ENCODE results near the gene PAK1. TPM values are rescaled to one million over a fixed set of nuclear protein-coding genes. Genes with fewer than 3 reads are reported as not detected.
"Not testable (repeated sequence)": the region's sequence is repeated elsewhere in the genome, so short reads cannot be mapped to it uniquely, and the experiment has no call there.

PAK1 gene
- total RNA-seq, 2 donors from 2014 or later = 104 to 123 TPM

DNA sequence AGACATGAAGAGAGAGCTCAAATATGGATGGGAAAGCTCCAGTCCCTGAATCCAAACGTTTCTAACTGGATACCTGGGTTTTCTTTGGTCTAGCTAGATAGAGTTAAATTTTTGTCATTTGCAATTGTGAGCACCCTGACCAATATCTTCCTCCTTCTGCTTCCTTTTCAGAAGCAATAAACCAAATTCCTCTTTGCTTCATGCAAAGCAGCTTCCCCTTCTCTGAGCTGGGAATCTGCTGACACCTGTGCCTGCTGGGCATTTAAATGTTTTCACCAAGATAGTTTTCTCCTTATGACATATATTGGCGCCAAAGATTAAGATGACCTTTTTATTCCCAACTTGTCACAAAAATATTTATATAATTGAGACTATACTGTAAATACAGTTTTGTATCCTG, 27.9 kb upstream of the PAK1 start:
- no peaks in the 10 kb centered on the region for H3K36me3 ChIP-seq
- intact Hi-C loops (cut with DNase I) = no loop called here
- no peak overlapping the region for H3K27ac ChIP-seq
- TF ChIP-seq, protein P1, sequence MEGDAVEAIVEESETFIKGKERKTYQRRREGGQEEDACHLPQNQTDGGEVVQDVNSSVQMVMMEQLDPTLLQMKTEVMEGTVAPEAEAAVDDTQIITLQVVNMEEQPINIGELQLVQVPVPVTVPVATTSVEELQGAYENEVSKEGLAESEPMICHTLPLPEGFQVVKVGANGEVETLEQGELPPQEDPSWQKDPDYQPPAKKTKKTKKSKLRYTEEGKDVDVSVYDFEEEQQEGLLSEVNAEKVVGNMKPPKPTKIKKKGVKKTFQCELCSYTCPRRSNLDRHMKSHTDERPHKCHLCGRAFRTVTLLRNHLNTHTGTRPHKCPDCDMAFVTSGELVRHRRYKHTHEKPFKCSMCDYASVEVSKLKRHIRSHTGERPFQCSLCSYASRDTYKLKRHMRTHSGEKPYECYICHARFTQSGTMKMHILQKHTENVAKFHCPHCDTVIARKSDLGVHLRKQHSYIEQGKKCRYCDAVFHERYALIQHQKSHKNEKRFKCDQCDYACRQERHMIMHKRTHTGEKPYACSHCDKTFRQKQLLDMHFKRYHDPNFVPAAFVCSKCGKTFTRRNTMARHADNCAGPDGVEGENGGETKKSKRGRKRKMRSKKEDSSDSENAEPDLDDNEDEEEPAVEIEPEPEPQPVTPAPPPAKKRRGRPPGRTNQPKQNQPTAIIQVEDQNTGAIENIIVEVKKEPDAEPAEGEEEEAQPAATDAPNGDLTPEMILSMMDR (IDR thresholded peaks at IDR 0.05) = no peak
- no peaks in the 10 kb centered on the region for H3K27me3 ChIP-seq
- peaks cover 8% of the 10 kb centered on the region for H3K4me1 ChIP-seq
- no peaks in the 10 kb centered on the region for H3K9me3 ChIP-seq
- no peak overlapping the region for H3K9ac ChIP-seq (ENCODE audit: low read depth in 2 of 2, low read length in 2 of 2)
- DNase-seq = no peak
- no peak overlapping the region for H3K4me3 ChIP-seq

DNA sequence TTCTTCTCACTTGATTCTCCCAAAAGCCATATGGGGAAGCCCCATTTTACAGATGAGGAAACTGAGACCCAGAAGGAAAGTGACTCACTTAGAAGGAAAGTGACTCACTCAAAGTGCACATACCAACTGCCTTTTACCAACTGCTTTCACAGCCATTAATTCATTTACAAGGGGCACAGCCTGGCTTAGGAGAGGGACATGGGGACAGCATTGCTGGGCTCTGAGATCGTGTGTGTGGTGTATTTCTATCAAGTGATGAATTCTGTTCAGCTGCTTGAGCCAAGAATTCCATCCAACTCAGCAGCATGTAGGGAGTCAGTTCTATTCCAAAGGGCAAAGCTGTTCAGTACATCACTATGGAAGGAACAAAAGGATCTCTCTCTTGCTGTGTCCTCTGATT, 23.5 kb upstream of the PAK1 start:
- DNase-seq = no peak
- TF ChIP-seq, protein P1 (IDR thresholded peaks at IDR 0.05) = no peak
- Histone ChIP-seq H3K9ac (ENCODE audit: low read depth in 2 of 2, low read length in 2 of 2) (no peak overlapping the region), H3K4me1 (peaks cover 8% of the 10 kb centered on the region), H3K27ac (no peak overlapping the region), H3K27me3 (no peaks in the 10 kb centered on the region), H3K36me3 (no peaks in the 10 kb centered on the region), H3K9me3 (no peaks in the 10 kb centered on the region), H3K4me3 (no peak overlapping the region)
- intact Hi-C loops (cut with DNase I) = no loop called here

DNA sequence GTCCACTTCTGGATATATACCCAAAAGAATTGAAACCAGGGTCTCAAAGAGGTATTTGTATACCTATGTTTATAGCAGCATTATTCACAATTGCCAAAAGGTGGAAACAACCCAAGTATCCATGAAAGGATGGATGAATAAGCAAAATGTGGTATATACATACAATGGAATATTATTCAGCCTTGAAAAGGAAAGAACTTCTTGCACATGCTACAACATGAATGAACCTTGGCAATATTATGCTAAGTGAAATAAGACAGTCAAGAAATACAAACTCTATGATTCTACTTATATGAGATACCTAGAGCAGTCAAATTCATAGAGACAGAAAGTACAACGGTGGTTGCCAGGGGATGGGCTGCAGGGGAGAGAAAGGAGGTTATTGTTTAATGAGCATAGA, 21.6 kb upstream of the PAK1 start:
- H3K9ac ChIP-seq (ENCODE audit: low read depth in 2 of 2, low read length in 2 of 2) = no peak overlapping the region
- intact Hi-C loops (cut with DNase I) = no loop called here
- H3K9me3 ChIP-seq = no peaks in the 10 kb centered on the region
- no peak overlapping the region for H3K4me3 ChIP-seq
- DNase-seq = no peak
- H3K27ac ChIP-seq = no peak overlapping the region
- no peaks in the 10 kb centered on the region for H3K4me1 ChIP-seq
- no peaks in the 10 kb centered on the region for H3K36me3 ChIP-seq
- H3K27me3 ChIP-seq = no peaks in the 10 kb centered on the region
- TF ChIP-seq, protein P1 (IDR thresholded peaks at IDR 0.05) = no peak

DNA sequence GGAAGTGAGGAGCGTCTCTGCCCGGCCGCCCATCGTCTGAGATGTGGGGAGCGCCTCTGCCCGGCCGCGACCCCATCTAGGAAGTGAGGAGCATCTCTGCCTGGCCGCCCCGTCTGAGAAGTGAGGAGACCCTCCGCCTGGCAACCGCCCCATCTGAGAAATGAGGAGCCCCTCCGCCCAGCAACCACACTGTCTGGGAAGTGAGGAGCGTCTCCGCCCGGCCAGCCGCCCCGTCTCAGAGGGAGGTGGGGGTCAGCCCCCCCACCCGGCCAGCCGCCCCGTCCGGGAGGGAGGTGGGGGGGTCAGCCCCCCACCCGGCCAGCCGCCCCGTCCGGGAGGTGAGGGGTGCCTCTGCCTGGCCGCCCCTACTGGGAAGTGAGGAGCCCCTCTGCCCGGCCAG, 16.1 kb upstream of the PAK1 start:
- H3K27me3 ChIP-seq; H3K27ac ChIP-seq; DNase-seq; H3K9ac ChIP-seq (ENCODE audit: low read depth in 2 of 2, low read length in 2 of 2); H3K36me3 ChIP-seq; H3K4me1 ChIP-seq; H3K4me3 ChIP-seq; H3K9me3 ChIP-seq; intact Hi-C loops (cut with DNase I): not testable (repeated sequence)

DNA sequence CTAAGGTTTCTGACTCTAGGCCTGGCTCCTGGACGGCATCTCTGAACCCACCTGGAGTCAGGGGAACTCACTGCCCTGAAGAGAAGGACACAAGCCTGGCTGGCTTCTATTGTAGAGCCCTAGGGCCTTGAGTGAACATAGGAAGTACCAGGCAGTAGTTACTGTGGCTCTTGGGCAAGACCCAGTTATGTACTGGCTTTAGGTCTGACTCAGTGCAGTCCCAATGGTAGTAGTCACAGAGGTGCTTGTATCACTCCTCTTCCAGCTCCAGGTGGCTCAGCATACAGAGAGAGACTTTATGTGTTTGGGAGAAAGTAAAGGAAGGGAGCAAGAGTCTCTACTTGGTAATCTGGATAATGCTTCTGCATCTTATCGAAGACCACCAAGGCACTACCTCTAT, 13.9 kb upstream of the PAK1 start:
- Histone ChIP-seq H3K36me3 (no peaks in the 10 kb centered on the region), H3K9ac (ENCODE audit: low read depth in 2 of 2, low read length in 2 of 2) (no peak overlapping the region), H3K4me1 (no peaks in the 10 kb centered on the region), H3K27ac (no peak overlapping the region), H3K4me3 (no peak overlapping the region), H3K9me3 (no peaks in the 10 kb centered on the region), H3K27me3 (no peaks in the 10 kb centered on the region)
- no peak for DNase-seq
- intact Hi-C loops (cut with DNase I) = no loop called here
- TF ChIP-seq, protein P1 (IDR thresholded peaks at IDR 0.05) = no peak

DNA sequence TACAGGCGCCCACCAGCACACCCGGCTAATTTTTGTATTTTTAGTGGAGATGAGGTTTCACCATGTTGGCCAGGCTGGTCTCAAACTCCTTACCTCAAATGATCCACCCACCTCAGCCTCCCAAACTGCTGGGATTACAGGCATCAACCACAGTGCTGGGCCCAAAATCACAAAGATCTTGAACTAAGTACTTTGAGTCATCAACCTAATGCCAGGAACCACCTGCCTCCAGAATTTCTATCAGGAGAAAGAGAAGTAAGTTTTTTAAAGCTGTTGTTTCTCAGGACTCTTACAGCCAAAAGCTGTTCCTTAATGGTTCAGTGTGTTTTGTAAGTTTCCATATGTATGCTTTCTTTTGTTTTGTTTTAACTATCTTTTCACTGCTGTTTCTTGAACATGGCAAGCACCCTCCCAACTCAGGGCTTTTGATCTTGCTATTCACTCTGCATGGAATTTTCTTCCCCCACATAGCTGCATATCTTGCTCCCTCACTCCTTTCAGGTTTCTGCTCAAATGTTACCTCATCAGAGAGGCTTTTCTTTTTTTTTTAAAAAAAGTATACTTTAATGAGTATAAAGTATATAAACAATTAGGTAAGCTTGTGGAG, 6.0 kb upstream of the PAK1 start:
- TF ChIP-seq, protein P1 (IDR thresholded peaks at IDR 0.05) = no peak
- H3K27ac ChIP-seq = no peak overlapping the region
- H3K9me3 ChIP-seq = no peaks in the 10 kb centered on the region
- H3K4me3 ChIP-seq = no peak overlapping the region
- no peaks in the 10 kb centered on the region for H3K27me3 ChIP-seq
- DNase-seq = no peak
- H3K4me1 ChIP-seq = no peaks in the 10 kb centered on the region
- intact Hi-C loops (cut with DNase I) = no loop called here
- no peak overlapping the region for H3K9ac ChIP-seq (ENCODE audit: low read depth in 2 of 2, low read length in 2 of 2)
- no peaks in the 10 kb centered on the region for H3K36me3 ChIP-seq
